ENCODE measurements around the gene TRABD2B.

DNA sequence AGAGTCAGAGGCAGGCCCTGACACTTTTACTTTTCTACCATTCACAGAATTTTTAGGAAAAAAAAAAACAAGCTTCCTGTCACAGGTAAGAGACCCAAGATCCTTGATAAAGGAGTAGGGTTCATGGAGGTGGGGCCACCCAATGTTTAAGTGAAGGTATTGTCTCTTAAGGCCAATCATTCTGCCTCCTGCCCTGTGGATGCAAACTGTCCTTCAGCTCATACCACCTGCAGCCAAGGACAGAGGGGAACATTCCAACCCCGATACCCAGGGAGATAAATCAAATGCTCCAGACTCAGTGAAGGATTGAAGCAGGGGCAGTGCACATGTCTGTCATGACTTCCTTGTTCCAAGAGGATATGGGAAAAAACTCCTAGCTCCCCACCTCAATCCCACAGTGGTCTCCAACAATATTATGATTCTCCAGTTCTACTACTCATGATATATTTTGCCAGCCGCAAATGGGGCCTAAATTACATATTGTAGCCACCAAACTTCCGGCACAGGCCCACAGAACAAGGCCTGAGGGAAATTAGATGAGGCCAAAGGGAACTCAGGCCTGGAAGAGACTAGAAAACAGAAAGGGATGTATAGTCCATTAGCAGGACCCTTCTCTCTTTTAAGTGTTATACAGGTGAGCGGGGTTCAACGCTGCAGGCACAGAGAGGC is 59.5 kb downstream of the TRABD2B start:
- no peak for TF ChIP-seq CEBPB (IDR thresholded peaks at IDR 0.05)
- TF ChIP-seq EP300 (IDR thresholded peaks at IDR 0.05; ENCODE audit: borderline replicate concordance): no peak
- TF ChIP-seq TAF1 (IDR thresholded peaks at IDR 0.05; ENCODE audit: low read depth): no peak
- no peak for TF ChIP-seq CREB1 (IDR thresholded peaks at IDR 0.05; ENCODE audit: low read depth)
- no peak for TF ChIP-seq RAD21 (IDR thresholded peaks at IDR 0.05; ENCODE audit: low read depth)
- no peak for TF ChIP-seq EGR1 (IDR thresholded peaks at IDR 0.05)
- TF ChIP-seq YY1 (IDR thresholded peaks at IDR 0.05; ENCODE audit: low read depth): no peak
- TF ChIP-seq, protein P1, sequence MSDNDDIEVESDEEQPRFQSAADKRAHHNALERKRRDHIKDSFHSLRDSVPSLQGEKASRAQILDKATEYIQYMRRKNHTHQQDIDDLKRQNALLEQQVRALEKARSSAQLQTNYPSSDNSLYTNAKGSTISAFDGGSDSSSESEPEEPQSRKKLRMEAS (IDR thresholded peaks at IDR 0.05): no peak
- TF ChIP-seq FOXM1 (IDR thresholded peaks at IDR 0.05; ENCODE audit: borderline replicate concordance, low read depth): no peak
- no peak for TF ChIP-seq TEAD4 (IDR thresholded peaks at IDR 0.05)
- TF ChIP-seq ZBTB7A (IDR thresholded peaks at IDR 0.05; ENCODE audit: low read depth): no peak
- TF ChIP-seq, protein P2, sequence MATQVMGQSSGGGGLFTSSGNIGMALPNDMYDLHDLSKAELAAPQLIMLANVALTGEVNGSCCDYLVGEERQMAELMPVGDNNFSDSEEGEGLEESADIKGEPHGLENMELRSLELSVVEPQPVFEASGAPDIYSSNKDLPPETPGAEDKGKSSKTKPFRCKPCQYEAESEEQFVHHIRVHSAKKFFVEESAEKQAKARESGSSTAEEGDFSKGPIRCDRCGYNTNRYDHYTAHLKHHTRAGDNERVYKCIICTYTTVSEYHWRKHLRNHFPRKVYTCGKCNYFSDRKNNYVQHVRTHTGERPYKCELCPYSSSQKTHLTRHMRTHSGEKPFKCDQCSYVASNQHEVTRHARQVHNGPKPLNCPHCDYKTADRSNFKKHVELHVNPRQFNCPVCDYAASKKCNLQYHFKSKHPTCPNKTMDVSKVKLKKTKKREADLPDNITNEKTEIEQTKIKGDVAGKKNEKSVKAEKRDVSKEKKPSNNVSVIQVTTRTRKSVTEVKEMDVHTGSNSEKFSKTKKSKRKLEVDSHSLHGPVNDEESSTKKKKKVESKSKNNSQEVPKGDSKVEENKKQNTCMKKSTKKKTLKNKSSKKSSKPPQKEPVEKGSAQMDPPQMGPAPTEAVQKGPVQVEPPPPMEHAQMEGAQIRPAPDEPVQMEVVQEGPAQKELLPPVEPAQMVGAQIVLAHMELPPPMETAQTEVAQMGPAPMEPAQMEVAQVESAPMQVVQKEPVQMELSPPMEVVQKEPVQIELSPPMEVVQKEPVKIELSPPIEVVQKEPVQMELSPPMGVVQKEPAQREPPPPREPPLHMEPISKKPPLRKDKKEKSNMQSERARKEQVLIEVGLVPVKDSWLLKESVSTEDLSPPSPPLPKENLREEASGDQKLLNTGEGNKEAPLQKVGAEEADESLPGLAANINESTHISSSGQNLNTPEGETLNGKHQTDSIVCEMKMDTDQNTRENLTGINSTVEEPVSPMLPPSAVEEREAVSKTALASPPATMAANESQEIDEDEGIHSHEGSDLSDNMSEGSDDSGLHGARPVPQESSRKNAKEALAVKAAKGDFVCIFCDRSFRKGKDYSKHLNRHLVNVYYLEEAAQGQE (IDR thresholded peaks at IDR 0.05; ENCODE audit: low read depth): no peak
